ENCODE data around the gene ARL10. TPM values are rescaled to one million over a fixed set of nuclear protein-coding genes. Genes with fewer than 3 reads are reported as not detected.

Gene ARL10
- polyA plus RNA-seq, 1 of the 3 experiments (the other 2 are of a cell fraction): 4.6 TPM

DNA sequence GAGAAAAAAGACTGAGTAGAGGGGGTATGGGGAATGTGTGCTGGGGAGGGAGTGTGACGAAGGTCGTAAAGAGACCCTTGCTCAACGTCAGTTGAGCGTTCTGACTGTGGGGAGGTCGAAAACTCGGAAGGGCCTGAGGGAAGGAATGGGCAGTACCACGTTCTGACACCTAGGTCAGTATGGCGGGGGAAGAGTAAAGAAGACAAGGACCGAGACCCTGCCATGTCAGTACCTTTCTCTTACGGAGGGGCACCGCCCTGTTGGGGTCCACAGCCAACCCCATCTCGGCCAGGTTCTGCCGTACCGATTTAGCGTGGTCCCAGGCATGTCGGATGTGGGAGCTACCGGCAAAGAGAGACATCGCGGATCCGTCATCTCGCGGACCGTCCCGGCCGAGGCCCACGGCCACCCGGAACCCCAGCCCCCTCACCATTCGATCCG, 22.7 kb downstream of the ARL10 start:
- Histone ChIP-seq H3K9me2 (no peaks in the 10 kb centered on the region), H3K4me3 (ENCODE audit: low read depth in 2 of 2, low read length in 1 of 2) (peak overlapping the region; percentile 92 to 96), H3K9ac (peak overlapping the region; percentile 96), H4K20me1 (ENCODE audit: insufficient read depth) (no peaks in the 10 kb centered on the region), H3K27me3 (ENCODE audit: insufficient read depth) (no peaks in the 10 kb centered on the region), H3K79me2 (ENCODE audit: insufficient read depth) (peaks cover 51% of the 10 kb centered on the region), H3K27ac (ENCODE audit: low read depth in 2 of 2, low read length in 1 of 2) (peak overlapping the region; percentile 97; a peak in 3 of 4 replicates), H3K4me1 (ENCODE audit: control insufficient read depth in 1 of 2, insufficient read depth in 2 of 2, low read depth in 1 of 2, low read length in 1 of 2) (peaks cover 0 to 14% of the 10 kb centered on the region in 2 experiments; a peak in 2 of 4 replicates), H3K9me3 (no peaks in the 10 kb centered on the region), H3F3A (replicated peaks; ENCODE audit: insufficient read depth) (peaks cover 6% of the 10 kb centered on the region), H2AFZ (ENCODE audit: low read depth) (peak overlapping the region; percentile 19; the same call in 1 of the 2 replicates), H3K36me3 (replicated peaks in 1 of 2; ENCODE audit: control insufficient read depth in 1 of 2, insufficient read depth in 2 of 2, low read length in 1 of 2) (peaks cover 18 to 42% of the 10 kb centered on the region in 2 experiments), H3K4me2 (peak overlapping the region; percentile 86)
- CTCF ChIA-PET: interaction anchor here (0.8 to 2.5 kb wide), 3 partner anchors 26 to 53 kb away, joined by 3 to 7 read pairs (median 6); partner anchors contain the start of genes CLTB and KIAA1191
- WGBS (ENCODE audit: low lambda C conversion rate): 2% methylated on average over 17 of the region's 29 CpGs
- peak; percentile 65 for DNase-seq
- TF ChIP-seq CHD2 (IDR thresholded peaks at IDR 0.05; ENCODE audit: low read length, partially characterized antibody) (no peak), GATA2 (CRISPR knock-in tag; IDR thresholded peaks at IDR 0.05) (no peak), FOXM1 (IDR thresholded peaks at IDR 0.05; ENCODE audit: low read depth) (no peak), FOSL2 (IDR thresholded peaks at IDR 0.05; ENCODE audit: borderline replicate concordance, low read depth) (no peak), TAF1 (IDR thresholded peaks at IDR 0.05; ENCODE audit: borderline replicate concordance, low read depth, low read length) (no peak), RXRA (IDR thresholded peaks at IDR 0.05; ENCODE audit: borderline replicate concordance, low read depth) (no peak), MXI1 (IDR thresholded peaks at IDR 0.05; ENCODE audit: low read depth, low read length) (no peak), RAD21 (IDR thresholded peaks at IDR 0.05; ENCODE audit: low read length) (no peak), MEF2A (IDR thresholded peaks at IDR 0.05; ENCODE audit: borderline replicate concordance, low read depth) (no peak), NFIC (IDR thresholded peaks at IDR 0.05; ENCODE audit: borderline replicate concordance) (no peak), POLR2AphosphoS5 (IDR thresholded peaks at IDR 0.05; ENCODE audit: low read depth, low read length) (no peak), JUND (IDR thresholded peaks at IDR 0.05) (no peak), YY1 (IDR thresholded peaks at IDR 0.05; ENCODE audit: low read depth) (no peak)
- TF ChIP-seq, protein P1, sequence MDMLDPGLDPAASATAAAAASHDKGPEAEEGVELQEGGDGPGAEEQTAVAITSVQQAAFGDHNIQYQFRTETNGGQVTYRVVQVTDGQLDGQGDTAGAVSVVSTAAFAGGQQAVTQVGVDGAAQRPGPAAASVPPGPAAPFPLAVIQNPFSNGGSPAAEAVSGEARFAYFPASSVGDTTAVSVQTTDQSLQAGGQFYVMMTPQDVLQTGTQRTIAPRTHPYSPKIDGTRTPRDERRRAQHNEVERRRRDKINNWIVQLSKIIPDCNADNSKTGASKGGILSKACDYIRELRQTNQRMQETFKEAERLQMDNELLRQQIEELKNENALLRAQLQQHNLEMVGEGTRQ (IDR thresholded peaks at IDR 0.05; ENCODE audit: borderline replicate concordance, low read depth, low read length): no peak
- POLR2A ChIA-PET: interaction anchor here (0.8 to 2.0 kb wide), 5 partner anchors 8 to 149 kb away, joined by 3 to 7 read pairs (median 6); partner anchors contain the start of genes KIAA1191 and RNF44

DNA sequence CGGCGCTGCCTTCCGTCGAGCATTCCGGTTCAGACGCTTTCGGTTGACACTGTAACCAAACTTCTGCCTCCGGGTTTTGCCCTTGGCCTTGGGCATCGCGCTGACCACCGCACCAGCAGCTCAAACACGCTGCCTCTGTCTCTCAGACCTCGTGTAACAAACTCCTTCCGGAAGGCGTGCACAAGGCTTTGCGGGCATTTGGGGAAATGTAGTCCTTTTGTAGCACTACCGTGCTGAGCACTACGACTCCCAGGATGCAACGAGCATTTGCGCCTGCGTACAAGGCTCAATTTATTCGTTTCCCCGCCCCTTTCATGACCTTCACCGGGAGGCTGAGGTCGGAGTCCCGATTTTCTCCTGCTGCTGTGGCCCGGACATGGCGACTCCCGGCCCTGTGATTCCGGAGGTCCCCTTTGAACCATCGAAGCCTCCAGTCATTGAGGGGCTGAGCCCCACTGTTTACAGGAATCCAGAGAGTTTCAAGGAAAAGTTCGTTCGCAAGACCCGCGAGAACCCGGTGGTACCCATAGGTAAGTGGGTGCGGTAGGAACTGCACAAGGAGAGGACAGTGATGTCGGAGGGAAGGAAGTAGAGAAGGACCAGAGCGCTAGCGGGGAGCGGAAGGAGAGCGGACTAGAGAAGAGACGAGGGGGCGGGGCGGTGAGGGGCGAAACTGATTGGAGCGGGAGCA, 23.3 kb downstream of the ARL10 start, which contains the start of the genes HIGD2A and NOP16:
TSS of gene HIGD2A (plus strand) at position 308 of the 691 bp plus-strand sequence. CDS start at position 377, 69 bp downstream.
TSS of gene NOP16 (minus strand) at position 155 of the 691 bp plus-strand sequence. CDS start at position 96, 59 bp downstream.
- ChIA-PET CTCF (interaction anchor here (0.8 to 2.5 kb wide), 3 partner anchors 27 to 53 kb away, joined by 3 to 7 read pairs (median 6); partner anchors contain the start of genes CLTB and KIAA1191), POLR2A (interaction anchor here (0.8 to 2.0 kb wide), 7 partner anchors 9 to 975 kb away, joined by 3 to 7 read pairs (median 4); partner anchors contain the start of genes CLTB, KIAA1191 and RNF44)
- H4K20me1 ChIP-seq (ENCODE audit: insufficient read depth): no peaks in the 10 kb centered on the region
- no peaks in the 10 kb centered on the region for H3K27me3 ChIP-seq (ENCODE audit: insufficient read depth)
- H2AFZ ChIP-seq (ENCODE audit: low read depth): peak within 1 kb of the TSS; percentile 100
- H3K4me3 ChIP-seq (ENCODE audit: low read depth in 2 of 2, low read length in 1 of 2): peak within 1 kb of the TSS; percentile 92 to 96
- H3K4me1 ChIP-seq (ENCODE audit: control insufficient read depth in 1 of 2, insufficient read depth in 2 of 2, low read depth in 1 of 2, low read length in 1 of 2): peaks cover 0 to 14% of the 10 kb centered on the region in 2 experiments; a peak in 2 of 4 replicates
- peak within 1 kb of the TSS; percentile 87 for H3K4me2 ChIP-seq
- H3K36me3 ChIP-seq (replicated peaks in 1 of 2; ENCODE audit: control insufficient read depth in 1 of 2, insufficient read depth in 2 of 2, low read length in 1 of 2): peaks cover 15 to 38% of the 10 kb centered on the region in 2 experiments
- H3K9me3 ChIP-seq: no peaks in the 10 kb centered on the region
- peak within 1 kb of the TSS; percentile 96 for H3K9ac ChIP-seq
- DNase-seq: peak; percentile 95
- H3K9me2 ChIP-seq: no peaks in the 10 kb centered on the region
- peaks cover 51% of the 10 kb centered on the region for H3K79me2 ChIP-seq (ENCODE audit: insufficient read depth)
- peak within 1 kb of the TSS; percentile 97 for H3K27ac ChIP-seq (ENCODE audit: low read depth in 2 of 2, low read length in 1 of 2)
- H3F3A ChIP-seq (replicated peaks; ENCODE audit: insufficient read depth): peaks cover 6% of the 10 kb centered on the region
- WGBS (ENCODE audit: low lambda C conversion rate): under 1% methylated on average over 40 of the region's 47 CpGs
- TF ChIP-seq YY1 (IDR thresholded peaks at IDR 0.05; ENCODE audit: low read depth) (no peak; the same call in 1 of the 2 replicates), GATA2 (CRISPR knock-in tag; IDR thresholded peaks at IDR 0.05) (no peak), SMC3 (IDR thresholded peaks at IDR 0.05; ENCODE audit: low read depth, low read length) (no peak), RFX5 (IDR thresholded peaks at IDR 0.05; ENCODE audit: low read length) (no peak), JUND (IDR thresholded peaks at IDR 0.05) (no peak), TCF12 (IDR thresholded peaks at IDR 0.05) (no peak; the same call in 1 of the 2 replicates), FOXJ3 (CRISPR knock-in tag; IDR thresholded peaks at IDR 0.05) (no peak), RXRA (IDR thresholded peaks at IDR 0.05; ENCODE audit: borderline replicate concordance, low read depth) (no peak), TEAD4 (IDR thresholded peaks at IDR 0.05; ENCODE audit: borderline replicate concordance, insufficient read depth) (no peak)
- TF ChIP-seq, protein P2, sequence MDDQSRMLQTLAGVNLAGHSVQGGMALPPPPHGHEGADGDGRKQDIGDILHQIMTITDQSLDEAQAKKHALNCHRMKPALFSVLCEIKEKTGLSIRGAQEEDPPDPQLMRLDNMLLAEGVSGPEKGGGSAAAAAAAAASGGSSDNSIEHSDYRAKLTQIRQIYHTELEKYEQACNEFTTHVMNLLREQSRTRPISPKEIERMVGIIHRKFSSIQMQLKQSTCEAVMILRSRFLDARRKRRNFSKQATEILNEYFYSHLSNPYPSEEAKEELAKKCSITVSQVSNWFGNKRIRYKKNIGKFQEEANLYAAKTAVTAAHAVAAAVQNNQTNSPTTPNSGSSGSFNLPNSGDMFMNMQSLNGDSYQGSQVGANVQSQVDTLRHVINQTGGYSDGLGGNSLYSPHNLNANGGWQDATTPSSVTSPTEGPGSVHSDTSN (IDR thresholded peaks at IDR 0.05): no peak
- TF ChIP-seq, protein P1 (IDR thresholded peaks at IDR 0.05; ENCODE audit: borderline replicate concordance, low read depth, low read length): no peak; the same call in 1 of the 2 replicates
- TF ChIP-seq, protein P3, sequence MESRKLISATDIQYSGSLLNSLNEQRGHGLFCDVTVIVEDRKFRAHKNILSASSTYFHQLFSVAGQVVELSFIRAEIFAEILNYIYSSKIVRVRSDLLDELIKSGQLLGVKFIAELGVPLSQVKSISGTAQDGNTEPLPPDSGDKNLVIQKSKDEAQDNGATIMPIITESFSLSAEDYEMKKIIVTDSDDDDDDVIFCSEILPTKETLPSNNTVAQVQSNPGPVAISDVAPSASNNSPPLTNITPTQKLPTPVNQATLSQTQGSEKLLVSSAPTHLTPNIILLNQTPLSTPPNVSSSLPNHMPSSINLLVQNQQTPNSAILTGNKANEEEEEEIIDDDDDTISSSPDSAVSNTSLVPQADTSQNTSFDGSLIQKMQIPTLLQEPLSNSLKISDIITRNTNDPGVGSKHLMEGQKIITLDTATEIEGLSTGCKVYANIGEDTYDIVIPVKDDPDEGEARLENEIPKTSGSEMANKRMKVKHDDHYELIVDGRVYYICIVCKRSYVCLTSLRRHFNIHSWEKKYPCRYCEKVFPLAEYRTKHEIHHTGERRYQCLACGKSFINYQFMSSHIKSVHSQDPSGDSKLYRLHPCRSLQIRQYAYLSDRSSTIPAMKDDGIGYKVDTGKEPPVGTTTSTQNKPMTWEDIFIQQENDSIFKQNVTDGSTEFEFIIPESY (IDR thresholded peaks at IDR 0.05; ENCODE audit: borderline replicate concordance, low read depth): peak; percentile 97
- TF ChIP-seq, protein P4, sequence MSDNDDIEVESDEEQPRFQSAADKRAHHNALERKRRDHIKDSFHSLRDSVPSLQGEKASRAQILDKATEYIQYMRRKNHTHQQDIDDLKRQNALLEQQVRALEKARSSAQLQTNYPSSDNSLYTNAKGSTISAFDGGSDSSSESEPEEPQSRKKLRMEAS (IDR thresholded peaks at IDR 0.05; ENCODE audit: low read depth): peak; percentile 99

Data from SK-N-SH (cell line).